ENCODE measurements around the gene N4BP3.
"Not testable (repeated sequence)": the region's sequence is repeated elsewhere in the genome, so short reads cannot be mapped to it uniquely, and the experiment has no call there.

Gene N4BP3

GRCh38 chr5:178121391-178122276 is 8.3 kb downstream of the N4BP3 start:
- DNase-seq (ENCODE audit: low read depth) = no peak

- DNase-seq (ENCODE audit: low read depth) = no peak
Observed at GRCh38 chr5:178122346-178122745, 9.0 kb downstream of the N4BP3 start.

GRCh38 chr5:178123094-178123965 is 10.0 kb downstream of the N4BP3 start:
- no peak for DNase-seq (ENCODE audit: low read depth)

GRCh38 chr5:178123966-178124925 is 10.9 kb downstream of the N4BP3 start:
- no peak for DNase-seq (ENCODE audit: low read depth)

DNA sequence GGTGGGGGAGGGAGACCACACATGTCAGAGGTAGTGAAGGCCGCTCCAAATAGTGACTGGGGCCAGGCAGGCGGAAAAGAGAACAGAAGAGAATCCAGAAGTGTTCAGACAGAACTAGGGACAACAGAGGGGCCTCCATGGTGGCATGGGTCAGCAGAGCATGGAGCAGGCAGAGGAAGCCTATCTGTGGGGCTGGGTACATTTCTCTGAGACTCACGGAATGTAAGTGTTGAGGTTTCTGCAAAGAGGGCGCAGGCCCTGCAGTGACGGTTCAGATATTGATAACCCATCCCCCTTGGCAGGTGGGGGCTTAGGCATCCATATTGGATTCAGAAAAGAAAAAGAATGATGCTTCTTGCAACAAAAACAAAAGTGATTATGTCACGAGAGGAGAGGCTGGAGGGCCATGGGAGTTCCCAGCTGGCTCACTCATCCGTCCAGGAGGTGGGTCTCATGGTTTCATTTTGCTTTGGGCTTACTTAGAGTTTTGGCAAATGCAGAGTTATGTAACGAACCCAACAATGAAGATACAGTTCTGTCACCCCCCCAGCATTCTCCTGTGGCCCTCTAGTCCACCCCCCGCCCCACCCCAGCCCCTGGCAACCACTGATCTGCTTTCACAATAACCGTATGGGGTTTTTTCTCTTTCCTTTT is 12.0 kb downstream of the N4BP3 start:
- no peak for DNase-seq (ENCODE audit: low read depth)

DNA sequence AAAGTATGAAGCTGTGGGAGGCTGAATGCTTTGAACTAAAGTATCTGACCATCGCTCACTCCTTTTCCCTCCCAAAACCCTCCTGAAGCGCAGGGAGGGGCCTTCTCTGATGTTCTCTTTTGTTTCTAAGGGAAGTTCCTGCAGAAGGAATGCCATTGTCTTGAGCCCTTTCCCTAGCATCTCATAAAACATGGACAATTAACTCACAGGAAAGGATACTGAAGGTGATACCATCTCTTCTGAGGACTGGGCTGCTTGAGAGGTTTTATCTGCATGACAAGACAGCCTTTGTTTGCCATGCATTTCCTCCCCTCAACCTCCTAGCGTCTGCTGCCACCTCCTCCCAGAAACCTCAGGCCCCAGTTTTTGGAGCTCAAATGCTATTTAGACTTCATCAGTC is 13.2 kb downstream of the N4BP3 start:
- no peak for DNase-seq (ENCODE audit: low read depth)

DNA sequence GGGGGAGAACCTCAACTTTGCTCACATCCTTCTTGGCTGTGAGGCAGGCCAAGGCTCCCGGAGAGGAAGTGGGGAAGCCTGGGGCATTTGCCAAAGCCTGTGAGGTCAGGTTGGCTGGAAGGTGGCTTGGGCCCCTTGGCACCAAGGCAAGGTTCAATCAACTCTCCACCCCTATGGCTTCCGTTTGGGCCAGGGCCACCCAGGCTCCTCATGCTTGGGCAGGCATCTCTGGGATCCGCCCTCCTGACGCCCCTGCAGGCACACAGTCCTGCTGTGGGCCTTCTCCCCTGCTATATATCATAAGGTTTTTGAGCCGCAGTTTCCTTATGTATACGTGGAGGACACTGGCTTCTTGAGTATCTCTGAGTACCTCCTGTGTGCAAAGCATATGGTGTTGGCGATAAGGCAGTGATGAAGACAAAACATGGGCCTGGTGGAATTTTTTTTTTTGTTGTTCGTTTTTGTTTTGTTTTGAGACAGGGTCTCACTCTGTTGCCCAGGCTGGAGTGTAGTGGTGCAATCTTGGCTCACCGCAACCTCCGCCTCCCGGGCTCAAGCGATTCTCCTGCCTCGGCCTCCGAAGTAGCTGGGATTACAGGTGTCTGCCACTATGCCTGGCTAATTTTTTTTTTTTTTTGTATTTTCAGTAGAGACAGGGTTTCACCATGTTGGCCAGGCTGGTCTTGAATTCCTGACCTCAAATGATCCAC is 14.1 kb downstream of the N4BP3 start:
- DNase-seq (ENCODE audit: low read depth) = not testable (repeated sequence)

- no peak for DNase-seq (ENCODE audit: low read depth)
Observed at GRCh38 chr5:178129296-178129695, 16.0 kb downstream of the N4BP3 start.

DNA sequence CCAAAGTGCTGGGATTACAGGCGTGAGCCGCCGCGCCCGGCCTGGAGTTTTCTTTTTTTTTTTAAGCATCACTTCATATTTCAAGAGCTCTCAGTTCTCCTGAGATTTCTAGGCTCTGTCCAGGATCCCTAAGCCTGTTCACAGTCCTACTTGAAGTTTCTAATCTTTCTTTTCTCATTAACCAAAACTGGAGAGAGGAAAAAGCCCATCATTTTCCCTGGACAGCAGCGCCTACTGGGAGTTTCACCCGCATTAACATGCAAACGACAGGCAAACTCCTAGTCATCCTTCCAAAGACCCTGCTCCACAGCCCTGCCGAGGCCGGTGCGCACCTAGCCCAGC is 16.9 kb downstream of the N4BP3 start:
- DNase-seq (ENCODE audit: low read depth) = not testable (repeated sequence)

DNA sequence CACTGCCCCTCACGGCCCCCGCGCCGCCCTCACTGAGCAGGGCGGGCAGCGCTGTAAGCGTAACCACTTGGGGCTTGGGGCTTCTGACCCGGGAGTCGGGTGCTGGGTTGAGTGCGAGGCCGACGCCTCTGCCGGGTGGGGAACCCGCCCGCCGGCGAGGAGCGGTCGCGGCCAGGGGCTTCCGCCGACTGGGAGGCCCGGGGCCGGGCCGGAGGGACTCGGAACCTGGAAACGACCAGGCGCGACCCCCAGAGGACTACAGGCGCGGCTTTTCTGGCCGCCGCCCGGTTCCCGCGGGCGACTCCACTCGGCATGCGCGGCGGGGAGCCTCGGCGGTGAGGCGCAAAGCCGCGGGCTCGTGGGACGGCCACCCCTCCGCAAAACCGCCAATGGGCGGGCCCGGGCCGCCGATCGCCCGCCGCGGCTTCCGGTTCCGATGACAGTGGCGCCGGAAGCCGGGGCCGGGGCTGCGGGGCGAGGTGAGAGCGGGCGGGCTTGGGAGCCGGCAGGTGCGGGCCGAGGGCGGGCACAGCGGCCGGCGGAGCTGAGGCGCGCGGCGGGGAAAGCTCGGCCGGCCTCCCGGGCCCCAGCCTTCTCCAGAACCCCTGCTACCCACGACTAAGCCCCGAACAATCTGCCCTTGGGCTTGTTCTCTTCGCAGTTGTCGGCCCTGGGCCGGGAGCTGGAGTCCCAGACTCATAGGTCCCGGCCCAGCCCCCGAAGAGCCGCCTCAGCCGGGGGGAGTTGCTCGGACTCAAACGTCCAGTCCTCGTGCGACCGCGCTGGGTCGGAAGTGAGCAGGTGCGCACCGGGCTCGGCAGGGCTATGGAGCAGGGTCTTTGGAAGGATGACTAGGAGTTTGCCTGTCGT is 17.5 kb downstream of the N4BP3 start, which contains the start of gene RMND5B:
Gene RMND5B (plus strand): TSS at position 439 of the 870 bp plus-strand sequence. CDS start 7,106 bp downstream, outside the sequence.
- peak; percentile 77 for DNase-seq (ENCODE audit: low read depth)

DNA sequence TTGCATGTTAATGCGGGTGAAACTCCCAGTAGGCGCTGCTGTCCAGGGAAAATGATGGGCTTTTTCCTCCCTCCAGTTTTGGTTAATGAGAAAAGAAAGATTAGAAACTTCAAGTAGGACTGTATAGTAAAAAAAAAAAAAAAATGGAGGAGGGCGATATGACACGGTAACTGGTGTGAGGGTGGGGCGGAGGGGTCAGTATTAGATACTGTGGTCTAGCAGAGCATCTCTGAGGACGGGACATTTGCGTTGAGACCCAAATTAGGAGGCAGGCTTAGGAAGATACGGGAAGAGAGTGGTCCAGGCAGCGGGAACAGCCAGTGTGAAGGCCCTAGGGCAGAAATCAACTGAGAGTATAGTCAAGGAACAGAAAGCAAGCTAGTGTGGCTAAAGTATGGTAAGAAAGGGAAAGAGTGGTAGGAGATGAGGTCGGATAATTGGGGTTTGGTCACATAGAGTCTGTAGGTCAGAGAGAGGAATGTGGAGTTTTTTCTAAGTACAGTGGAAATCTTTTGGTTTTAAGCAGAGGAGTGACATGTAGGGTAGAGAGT is 18.2 kb downstream of the N4BP3 start:
- DNase-seq (ENCODE audit: low read depth) = no peak

- no peak for DNase-seq (ENCODE audit: low read depth)
Observed at GRCh38 chr5:178136990-178137389, 23.7 kb downstream of the N4BP3 start.

- DNase-seq (ENCODE audit: low read depth) = no peak
Observed at GRCh38 chr5:178137991-178138390, 24.7 kb downstream of the N4BP3 start.

GRCh38 chr5:178141550-178141949 is 28.2 kb downstream of the N4BP3 start:
- DNase-seq (ENCODE audit: low read depth) = no peak

DNA sequence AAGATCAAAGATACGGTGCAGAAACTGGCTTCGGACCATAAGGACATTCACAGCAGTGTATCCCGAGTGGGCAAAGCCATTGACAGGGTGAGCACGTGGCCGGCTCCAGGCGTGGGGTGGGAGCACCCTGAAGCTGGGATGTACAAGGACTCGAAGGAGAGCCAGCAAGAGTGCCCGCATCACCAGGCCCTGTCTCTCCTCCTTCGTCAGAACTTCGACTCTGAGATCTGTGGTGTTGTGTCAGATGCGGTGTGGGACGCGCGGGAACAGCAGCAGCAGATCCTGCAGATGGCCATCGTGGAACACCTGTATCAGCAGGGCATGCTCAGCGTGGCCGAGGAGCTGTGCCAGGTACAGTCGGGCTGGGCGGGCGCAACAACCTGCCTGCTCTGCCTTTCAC is 29.3 kb downstream of the N4BP3 start:
- no peak for DNase-seq (ENCODE audit: low read depth)

DNA sequence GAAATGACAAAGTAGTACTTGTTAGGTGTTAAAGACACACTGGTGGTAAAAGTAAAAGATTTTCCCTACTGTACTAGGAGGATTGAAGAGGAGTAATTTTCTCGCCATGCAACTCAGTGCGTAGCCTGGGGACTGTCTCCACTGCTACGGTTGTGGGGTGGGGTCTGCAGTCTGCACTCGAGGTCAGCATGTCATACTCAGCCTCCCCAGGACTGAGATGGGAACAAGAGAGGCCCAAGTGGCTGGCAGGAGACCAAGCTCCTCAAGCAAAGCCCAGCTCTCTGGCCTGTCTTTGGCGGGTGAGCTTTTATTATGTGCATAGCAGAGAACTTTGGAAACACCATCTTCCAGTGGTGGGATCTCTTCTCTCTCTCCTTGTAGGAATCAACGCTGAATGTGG is 29.9 kb downstream of the N4BP3 start:
- no peak for DNase-seq (ENCODE audit: low read depth)

- no peak for DNase-seq (ENCODE audit: low read depth)
Observed at GRCh38 chr5:178143901-178144300, 30.6 kb downstream of the N4BP3 start.

DNA sequence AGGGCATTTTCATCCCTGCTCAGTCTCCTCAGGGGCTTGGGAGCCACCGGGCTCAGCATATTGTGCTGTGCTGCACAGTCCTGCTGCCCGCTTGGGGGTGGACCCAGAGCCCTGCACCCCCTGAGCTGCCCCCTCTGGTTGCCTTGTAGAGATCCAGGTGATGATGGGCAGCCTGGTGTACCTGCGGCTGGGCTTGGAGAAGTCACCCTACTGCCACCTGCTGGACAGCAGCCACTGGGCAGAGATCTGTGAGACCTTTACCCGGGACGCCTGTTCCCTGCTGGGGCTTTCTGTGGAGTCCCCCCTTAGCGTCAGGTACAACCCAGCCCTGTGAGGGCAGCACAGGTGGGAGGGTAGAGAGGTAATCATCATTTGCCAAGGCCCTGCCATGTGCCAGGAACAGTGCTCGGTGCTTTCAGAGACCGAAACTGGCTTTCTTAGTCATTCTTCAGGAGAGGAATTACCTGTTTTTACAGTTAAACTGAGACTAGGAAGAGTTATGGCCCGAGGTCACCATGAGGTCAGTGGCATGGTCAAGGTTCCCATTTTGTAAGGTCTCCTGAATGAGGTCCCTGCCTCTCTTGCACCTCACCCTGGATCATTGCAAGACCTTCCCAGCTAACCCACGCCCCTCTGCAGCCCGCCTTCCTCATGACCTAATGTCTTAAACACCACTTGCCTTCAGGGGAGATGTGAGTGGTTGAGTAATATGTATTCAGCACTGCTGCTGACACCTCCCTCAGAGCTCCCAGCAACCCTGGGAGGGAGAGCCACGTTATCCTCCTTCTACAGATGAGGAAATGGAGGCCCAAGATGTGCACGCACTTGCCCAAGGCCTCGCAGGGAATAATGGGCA is 32.9 kb downstream of the N4BP3 start:
- peak; percentile 50 for DNase-seq (ENCODE audit: low read depth)

Data from activated T-cell treated with anti-CD3 and anti-CD28 coated beads for 24 hours (primary cell).